HepG2 (cell line): ENCODE measurements around the gene UQCC2. TPM values are rescaled to one million over a fixed set of nuclear protein-coding genes. Genes with fewer than 3 reads are reported as not detected.

Source experiments
- CEBPB ChIP-seq: IDR thresholded peaks from 2 replicates; pipeline ENCODE4 v1.6.1; 2011; ENCODE audit warnings: low read depth, low read length, improper control_type of control experiment, borderline replicate concordance
- ETV5 ChIP-seq: IDR thresholded peaks from 2 replicates; pipeline ENCODE4 v1.6.1; 2018; ENCODE audit warnings: missing biosample characterization, missing genetic modification reagents, inconsistent platforms, borderline replicate concordance
- HHEX ChIP-seq: IDR thresholded peaks from 2 replicates; pipeline ENCODE4 v1.6.1; 2016; ENCODE audit warnings: control low read depth
- JDP2 ChIP-seq: sonication (generic); formaldehyde crosslinking; IDR thresholded peaks from 2 replicates; pipeline ENCODE4 v1.8.1; 2022; ENCODE audit warnings: missing genetic modification reagents, borderline replicate concordance
- RAD51 ChIP-seq: fragments of 450-650 bp; IDR thresholded peaks from 2 replicates; pipeline ENCODE4 v1.6.1; 2016; ENCODE audit warnings: borderline replicate concordance
- RARA ChIP-seq: IDR thresholded peaks from 2 replicates; pipeline ENCODE4 v1.6.1; 2016; ENCODE audit warnings: missing genetic modification reagents, missing compliant biosample characterization
- ZFX ChIP-seq: sonication (generic); formaldehyde crosslinking; IDR thresholded peaks from 2 replicates; pipeline ENCODE4 v1.4.0; 2020; ENCODE audit warnings: mild to moderate bottlenecking, low read depth, missing genetic modification reagents, moderate library complexity
- ZNF224 ChIP-seq: sonication (generic); formaldehyde crosslinking; IDR thresholded peaks from 2 replicates; pipeline ENCODE4 v1.5.0; 2020; ENCODE audit warnings: mild to moderate bottlenecking, missing genetic modification reagents
- ZNF234 ChIP-seq: sonication (generic); formaldehyde crosslinking; conservative IDR thresholded peaks from 2 replicates; pipeline ENCODE4 v1.5.1; 2020; ENCODE audit warnings: mild to moderate bottlenecking, missing genetic modification reagents
- ZNF253 ChIP-seq: sonication (generic); formaldehyde crosslinking; IDR thresholded peaks from 2 replicates; pipeline ENCODE4 v1.8.0; 2022; ENCODE audit warnings: mild to moderate bottlenecking, missing genetic modification reagents, borderline replicate concordance
- ZNF331 ChIP-seq: sonication (generic); formaldehyde crosslinking; IDR thresholded peaks from 2 replicates; pipeline ENCODE4 v1.4.0; 2020; ENCODE audit warnings: missing genetic modification reagents
- ZNF484 ChIP-seq: sonication (generic); formaldehyde crosslinking; IDR thresholded peaks from 2 replicates; pipeline ENCODE4 v1.5.1; 2020; ENCODE audit warnings: mild to moderate bottlenecking, low read depth, missing genetic modification reagents, borderline replicate concordance
- ZNF598 ChIP-seq: sonication (generic); formaldehyde crosslinking; IDR thresholded peaks from 2 replicates; pipeline ENCODE4 v1.5.1; 2020; ENCODE audit warnings: mild to moderate bottlenecking, missing genetic modification reagents, borderline replicate concordance
- ZNF670 ChIP-seq: sonication (generic); formaldehyde crosslinking; IDR thresholded peaks from 2 replicates; pipeline ENCODE4 v1.8.0; 2022; ENCODE audit warnings: mild to moderate bottlenecking, missing genetic modification reagents, borderline replicate concordance
- polyA plus RNA-seq, 8 experiments: library from polyadenylated mRNA; depleted of rRNA in 3 of 8; stranded (reverse) in 7 of 8; unstranded in 1 of 8; fragments of >200 nt; fragmentation: Illumina TruSeq in 4 of 8; extraction: Trizol in 4 of 8; gene quantifications; 2 replicates each; pipeline versions ENCODE4 v1.2.1 to v1.2.3, GENCODE V29; 2011 to 2016; ENCODE audit warnings: low read depth in 4 of 8, missing spikeins in 1 of 8, mixed read lengths in 1 of 8; ENCODE audit not compliant: insufficient read depth in 1 of 8
- total RNA-seq, 5 experiments: library from RNA; depleted of rRNA; stranded (reverse); fragments of >200 nt; fragmentation: Illumina TruSeq; extraction: Trizol; gene quantifications; 2 replicates each; pipeline ENCODE4 v1.2.3, GENCODE V29; 2016; ENCODE audit warnings: low read depth in 1 of 5
- TF ChIP-seq, protein P1 (sequence below): sonication (generic); formaldehyde crosslinking; IDR thresholded peaks from 2 replicates; pipeline ENCODE4 v1.4.0; 2020; ENCODE audit warnings: missing genetic modification reagents
- TF ChIP-seq, protein P2 (sequence below), 2 experiments: sonication (generic) in 1 of 2; formaldehyde crosslinking in 1 of 2; IDR thresholded peaks; 2 replicates each; pipeline versions ENCODE4 v1.6.1 to v1.9.0; 2014 to 2022; ENCODE audit warnings: antibody characterized with exemption in 1 of 2, borderline replicate concordance in 1 of 2, inconsistent platforms in 1 of 2, low read depth in 1 of 2, missing genetic modification reagents in 1 of 2
- TF ChIP-seq, protein P3 (sequence below): sonication (generic); formaldehyde crosslinking; IDR thresholded peaks from 2 replicates; pipeline ENCODE4 v1.4.0; 2020; ENCODE audit warnings: missing genetic modification reagents
- TF ChIP-seq, protein P4 (sequence below): sonication (generic); IDR thresholded peaks from 2 replicates; pipeline ENCODE4 v1.6.1; 2016; ENCODE audit warnings: low read depth, borderline replicate concordance
- TF ChIP-seq, protein P5 (sequence below): sonication (generic); formaldehyde crosslinking; IDR thresholded peaks from 2 replicates; pipeline ENCODE4 v1.5.0; 2020; ENCODE audit warnings: missing genetic modification reagents

Gene UQCC2
- total and polyA plus RNA-seq, 2 of the 13 experiments (the other 11 are each of a cell fraction or from before 2014, with no cell fraction given) = 82.4 to 238 TPM

DNA sequence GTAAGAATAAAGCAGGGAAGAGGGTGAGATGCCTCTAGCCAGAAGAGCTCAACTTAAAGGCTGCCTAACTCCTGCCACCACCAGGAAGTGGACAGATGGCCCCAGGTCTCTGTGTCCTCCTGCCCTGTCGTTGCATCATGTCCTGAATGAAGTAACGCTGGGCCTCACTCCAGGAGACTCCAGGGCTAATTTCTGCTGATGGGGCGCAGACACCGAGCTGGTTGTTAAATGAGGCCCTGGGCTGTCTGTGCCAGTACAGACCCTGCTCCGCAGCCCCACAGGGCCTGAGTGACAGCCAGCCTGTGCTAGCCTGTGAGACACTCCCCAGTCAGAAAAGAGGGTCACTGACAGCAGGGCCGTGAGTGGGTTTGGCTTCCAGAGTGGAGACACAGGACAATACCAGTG lies 28.7 kb upstream of the UQCC2 start (continued):
- no peak for TF ChIP-seq ZNF234 (CRISPR knock-in tag)
- TF ChIP-seq ZNF253 (CRISPR knock-in tag) = peak; percentile 70; the same call in 1 of the 2 replicates
- no peak for TF ChIP-seq ZNF670 (CRISPR knock-in tag)
- TF ChIP-seq, protein P1, sequence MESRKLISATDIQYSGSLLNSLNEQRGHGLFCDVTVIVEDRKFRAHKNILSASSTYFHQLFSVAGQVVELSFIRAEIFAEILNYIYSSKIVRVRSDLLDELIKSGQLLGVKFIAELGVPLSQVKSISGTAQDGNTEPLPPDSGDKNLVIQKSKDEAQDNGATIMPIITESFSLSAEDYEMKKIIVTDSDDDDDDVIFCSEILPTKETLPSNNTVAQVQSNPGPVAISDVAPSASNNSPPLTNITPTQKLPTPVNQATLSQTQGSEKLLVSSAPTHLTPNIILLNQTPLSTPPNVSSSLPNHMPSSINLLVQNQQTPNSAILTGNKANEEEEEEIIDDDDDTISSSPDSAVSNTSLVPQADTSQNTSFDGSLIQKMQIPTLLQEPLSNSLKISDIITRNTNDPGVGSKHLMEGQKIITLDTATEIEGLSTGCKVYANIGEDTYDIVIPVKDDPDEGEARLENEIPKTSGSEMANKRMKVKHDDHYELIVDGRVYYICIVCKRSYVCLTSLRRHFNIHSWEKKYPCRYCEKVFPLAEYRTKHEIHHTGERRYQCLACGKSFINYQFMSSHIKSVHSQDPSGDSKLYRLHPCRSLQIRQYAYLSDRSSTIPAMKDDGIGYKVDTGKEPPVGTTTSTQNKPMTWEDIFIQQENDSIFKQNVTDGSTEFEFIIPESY (CRISPR knock-in tag) = peak; percentile 74; the same call in 1 of the 2 replicates
- TF ChIP-seq, protein P2, sequence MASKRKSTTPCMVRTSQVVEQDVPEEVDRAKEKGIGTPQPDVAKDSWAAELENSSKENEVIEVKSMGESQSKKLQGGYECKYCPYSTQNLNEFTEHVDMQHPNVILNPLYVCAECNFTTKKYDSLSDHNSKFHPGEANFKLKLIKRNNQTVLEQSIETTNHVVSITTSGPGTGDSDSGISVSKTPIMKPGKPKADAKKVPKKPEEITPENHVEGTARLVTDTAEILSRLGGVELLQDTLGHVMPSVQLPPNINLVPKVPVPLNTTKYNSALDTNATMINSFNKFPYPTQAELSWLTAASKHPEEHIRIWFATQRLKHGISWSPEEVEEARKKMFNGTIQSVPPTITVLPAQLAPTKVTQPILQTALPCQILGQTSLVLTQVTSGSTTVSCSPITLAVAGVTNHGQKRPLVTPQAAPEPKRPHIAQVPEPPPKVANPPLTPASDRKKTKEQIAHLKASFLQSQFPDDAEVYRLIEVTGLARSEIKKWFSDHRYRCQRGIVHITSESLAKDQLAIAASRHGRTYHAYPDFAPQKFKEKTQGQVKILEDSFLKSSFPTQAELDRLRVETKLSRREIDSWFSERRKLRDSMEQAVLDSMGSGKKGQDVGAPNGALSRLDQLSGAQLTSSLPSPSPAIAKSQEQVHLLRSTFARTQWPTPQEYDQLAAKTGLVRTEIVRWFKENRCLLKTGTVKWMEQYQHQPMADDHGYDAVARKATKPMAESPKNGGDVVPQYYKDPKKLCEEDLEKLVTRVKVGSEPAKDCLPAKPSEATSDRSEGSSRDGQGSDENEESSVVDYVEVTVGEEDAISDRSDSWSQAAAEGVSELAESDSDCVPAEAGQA (IDR thresholded peaks at IDR 0.05; ENCODE audit: low read depth) = no peak
- TF ChIP-seq, protein P2 (CRISPR knock-in tag; IDR thresholded peaks at IDR 0.05; ENCODE audit: borderline replicate concordance) = no peak
- TF ChIP-seq JDP2 (CRISPR knock-in tag) = no peak
- TF ChIP-seq ZNF224 (CRISPR knock-in tag) = 0 out of 2 replicates have a peak, but pooled peaks have one; percentile 25
- TF ChIP-seq, protein P3, sequence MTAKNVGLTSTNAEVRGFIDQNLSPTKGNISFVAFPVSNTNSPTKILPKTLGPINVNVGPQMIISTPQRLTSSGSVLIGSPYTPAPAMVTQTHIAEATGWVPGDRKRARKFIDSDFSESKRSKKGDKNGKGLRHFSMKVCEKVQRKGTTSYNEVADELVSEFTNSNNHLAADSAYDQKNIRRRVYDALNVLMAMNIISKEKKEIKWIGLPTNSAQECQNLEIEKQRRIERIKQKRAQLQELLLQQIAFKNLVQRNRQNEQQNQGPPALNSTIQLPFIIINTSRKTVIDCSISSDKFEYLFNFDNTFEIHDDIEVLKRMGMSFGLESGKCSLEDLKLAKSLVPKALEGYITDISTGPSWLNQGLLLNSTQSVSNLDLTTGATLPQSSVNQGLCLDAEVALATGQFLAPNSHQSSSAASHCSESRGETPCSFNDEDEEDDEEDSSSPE (CRISPR knock-in tag) = no peak
- TF ChIP-seq, protein P4, sequence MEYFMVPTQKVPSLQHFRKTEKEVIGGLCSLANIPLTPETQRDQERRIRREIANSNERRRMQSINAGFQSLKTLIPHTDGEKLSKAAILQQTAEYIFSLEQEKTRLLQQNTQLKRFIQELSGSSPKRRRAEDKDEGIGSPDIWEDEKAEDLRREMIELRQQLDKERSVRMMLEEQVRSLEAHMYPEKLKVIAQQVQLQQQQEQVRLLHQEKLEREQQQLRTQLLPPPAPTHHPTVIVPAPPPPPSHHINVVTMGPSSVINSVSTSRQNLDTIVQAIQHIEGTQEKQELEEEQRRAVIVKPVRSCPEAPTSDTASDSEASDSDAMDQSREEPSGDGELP = no peak
- peak; percentile 98 for TF ChIP-seq CEBPB
- 0 out of 2 replicates have a peak, but pooled peaks have one; percentile 41 for TF ChIP-seq ZNF598 (CRISPR knock-in tag)
- TF ChIP-seq HHEX (CRISPR knock-in tag) = no peak
- TF ChIP-seq ETV5 (CRISPR knock-in tag) = peak; percentile 84
- TF ChIP-seq, protein P5, sequence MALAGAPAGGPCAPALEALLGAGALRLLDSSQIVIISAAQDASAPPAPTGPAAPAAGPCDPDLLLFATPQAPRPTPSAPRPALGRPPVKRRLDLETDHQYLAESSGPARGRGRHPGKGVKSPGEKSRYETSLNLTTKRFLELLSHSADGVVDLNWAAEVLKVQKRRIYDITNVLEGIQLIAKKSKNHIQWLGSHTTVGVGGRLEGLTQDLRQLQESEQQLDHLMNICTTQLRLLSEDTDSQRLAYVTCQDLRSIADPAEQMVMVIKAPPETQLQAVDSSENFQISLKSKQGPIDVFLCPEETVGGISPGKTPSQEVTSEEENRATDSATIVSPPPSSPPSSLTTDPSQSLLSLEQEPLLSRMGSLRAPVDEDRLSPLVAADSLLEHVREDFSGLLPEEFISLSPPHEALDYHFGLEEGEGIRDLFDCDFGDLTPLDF (CRISPR knock-in tag) = no peak
- TF ChIP-seq ZNF484 (CRISPR knock-in tag) = no peak
- peak; percentile 57 for TF ChIP-seq RARA (CRISPR knock-in tag)
- TF ChIP-seq RAD51 = no peak
- peak; percentile 38; the same call in 1 of the 2 replicates for TF ChIP-seq ZFX (CRISPR knock-in tag)
- peak; percentile 43; the same call in 1 of the 2 replicates for TF ChIP-seq ZNF331
